ENCODE measurements around the gene IFT27.
A peak's percentile ranks its signal among the peaks of the same experiment; 100 is the strongest.

Gene IFT27

DNA sequence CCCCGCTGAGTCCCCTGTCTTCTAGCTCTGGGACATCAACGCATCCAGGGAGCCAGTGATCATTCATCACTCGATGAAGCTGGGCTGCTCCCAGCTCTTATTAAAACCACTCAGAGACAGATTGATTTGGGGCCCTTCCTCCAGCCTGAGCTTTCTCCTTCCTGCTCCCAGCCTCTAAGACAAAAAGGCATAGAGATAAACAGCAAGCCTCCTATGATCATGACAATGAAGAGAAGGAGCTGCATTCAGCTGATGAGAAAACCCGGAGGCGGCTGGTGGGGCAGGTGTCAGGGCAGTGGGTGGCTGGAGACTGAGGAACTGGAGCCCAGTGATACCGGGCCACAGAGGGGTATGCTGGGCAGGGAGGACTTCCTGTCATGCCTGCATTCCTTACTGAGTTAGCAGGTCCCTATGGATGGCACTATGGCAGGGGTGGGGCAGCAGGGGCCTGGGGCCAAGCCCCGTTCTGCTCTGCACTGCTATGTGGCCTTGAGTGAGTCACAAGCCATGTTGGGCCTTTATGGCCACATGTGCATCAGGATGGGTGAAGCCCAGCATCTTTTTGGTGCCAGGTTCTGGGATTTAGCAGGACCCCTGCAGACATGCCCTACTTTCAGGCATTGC lies 20.7 kb upstream of the IFT27 start:
- no peak for DNase-seq (ENCODE audit: low spot score)

DNA sequence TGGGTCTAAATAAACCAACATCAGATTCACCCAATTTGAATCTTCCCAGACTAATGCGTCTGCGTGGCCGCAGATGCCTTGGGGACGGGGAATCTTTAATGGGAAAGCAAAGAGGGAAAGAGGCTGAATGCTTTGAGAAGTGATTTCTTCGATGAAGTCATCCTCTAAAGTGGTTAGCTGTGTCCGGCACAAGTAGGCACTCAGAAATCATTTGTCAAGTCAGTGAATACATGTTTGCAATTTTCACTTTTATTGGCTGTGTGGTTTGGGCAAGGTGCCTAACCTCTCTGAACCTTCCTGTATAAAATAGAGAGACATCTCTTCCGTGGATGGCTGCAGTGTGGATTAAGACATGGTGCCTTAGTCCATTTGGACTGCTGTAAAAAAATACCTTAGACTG lies 19.7 kb upstream of the IFT27 start:
- DNase-seq (ENCODE audit: low spot score): no peak

- DNase-seq (ENCODE audit: low spot score): no peak
Measured at GRCh38 chr22:36790648-36791047, 14.7 kb upstream of the IFT27 start.

DNA sequence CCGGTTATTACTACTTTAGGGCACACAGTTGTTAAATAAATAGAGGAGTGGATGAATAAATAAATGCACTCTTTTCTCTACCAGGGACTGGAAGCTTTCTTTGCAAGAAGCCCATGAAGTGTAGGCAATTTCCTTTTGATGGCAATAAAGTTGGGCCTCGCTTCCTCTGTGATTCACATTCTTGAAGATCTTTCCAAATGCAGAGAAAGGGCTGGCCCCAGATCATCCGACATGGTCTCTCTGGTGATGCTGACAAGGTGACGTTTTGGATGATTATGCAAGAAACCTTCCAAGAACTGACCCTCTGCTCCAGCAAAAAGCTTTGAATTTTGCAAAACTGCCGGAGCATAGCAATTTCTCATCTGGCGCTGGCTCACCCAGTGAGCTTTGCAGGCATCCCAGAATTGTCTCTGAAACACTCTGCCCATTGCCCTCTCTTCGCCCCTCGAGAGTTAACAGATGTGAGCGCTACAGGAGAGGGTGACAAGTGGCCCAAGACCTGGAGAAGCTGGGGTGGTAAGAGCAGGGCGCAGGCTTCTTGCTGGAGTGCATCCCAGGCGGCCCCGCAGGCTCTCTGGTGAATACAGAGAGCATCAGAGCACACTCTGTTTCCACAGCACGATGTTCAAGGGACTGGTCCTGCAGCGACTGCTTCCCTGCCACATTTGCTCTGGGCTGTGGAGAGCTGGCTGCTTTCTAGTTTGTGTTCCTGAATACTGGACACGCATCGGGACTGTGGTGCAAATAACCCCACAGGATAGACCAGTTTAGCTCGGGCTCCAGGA lies 11.5 kb upstream of the IFT27 start:
- DNase-seq (ENCODE audit: low spot score): no peak

GRCh38 chr22:36783743-36784142 lies 7.8 kb upstream of the IFT27 start:
- no peak for DNase-seq (ENCODE audit: low spot score)

DNA sequence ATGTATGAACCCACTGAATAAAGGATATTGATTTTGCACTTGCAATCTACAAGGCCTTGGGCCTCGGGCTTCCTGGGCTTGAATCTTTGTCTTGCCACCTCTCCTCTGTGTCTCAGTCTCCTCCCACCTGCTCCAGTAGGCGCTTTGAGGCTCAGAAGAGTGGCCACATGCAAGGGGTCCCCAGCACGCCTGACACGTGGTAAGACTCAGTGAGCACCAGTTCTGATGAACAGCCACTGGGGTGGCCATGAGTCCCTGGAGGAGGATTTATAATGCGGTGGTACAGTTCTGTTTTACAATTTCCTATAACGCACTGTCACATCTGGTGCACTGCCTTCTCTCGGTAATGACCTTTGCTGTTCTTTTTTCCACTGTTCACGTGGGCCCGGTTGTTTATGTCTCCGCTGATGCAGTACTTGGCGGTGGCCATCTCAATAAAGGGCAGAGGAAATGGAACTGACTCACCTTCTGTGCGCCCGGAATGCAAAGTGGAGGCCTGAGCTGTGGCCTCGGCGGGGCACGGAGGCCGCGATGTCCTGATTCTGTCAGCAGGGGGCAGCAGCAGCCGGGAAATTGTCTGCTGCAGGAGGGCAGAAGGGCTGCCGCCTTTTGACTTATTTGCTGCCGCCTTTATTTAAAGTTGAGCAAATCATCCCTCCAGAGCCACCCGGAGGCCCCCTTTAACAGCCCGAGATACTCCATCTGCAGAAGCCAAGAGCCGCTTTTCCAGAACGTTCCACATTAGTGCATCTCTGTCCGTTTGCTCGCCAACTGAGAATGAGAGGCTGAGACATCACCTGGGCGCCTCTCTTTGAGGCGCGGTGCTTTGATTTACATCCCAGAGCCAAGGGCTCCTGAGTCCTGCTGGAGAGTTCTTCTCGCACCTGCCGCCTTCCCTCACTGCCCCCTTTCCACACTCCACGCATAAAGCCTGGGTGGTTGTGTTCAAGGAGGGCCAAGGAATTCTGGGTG lies 6.0 kb upstream of the IFT27 start:
- DNase-seq (ENCODE audit: low spot score): peak; percentile 88

DNA sequence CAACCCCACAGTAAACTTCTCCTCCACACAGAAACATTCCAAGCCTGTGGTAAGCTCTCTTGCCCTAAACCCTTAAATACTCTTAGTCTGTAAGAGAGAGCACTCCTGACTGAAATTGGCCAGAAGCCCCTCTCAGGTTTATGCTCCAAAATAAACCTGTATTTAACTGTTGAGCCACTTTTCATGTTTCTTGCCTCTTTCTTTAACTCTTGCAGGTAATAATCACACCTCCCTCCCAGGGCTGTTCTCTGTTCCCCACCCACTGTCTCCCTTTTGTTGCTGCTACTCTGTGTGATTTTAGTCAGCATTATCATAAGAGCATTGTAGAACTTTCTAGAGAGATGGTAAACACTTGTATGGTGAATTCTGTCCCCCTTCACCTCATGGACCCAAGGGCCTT lies 2.1 kb upstream of the IFT27 start:
- DNase-seq (ENCODE audit: low spot score): no peak

DNA sequence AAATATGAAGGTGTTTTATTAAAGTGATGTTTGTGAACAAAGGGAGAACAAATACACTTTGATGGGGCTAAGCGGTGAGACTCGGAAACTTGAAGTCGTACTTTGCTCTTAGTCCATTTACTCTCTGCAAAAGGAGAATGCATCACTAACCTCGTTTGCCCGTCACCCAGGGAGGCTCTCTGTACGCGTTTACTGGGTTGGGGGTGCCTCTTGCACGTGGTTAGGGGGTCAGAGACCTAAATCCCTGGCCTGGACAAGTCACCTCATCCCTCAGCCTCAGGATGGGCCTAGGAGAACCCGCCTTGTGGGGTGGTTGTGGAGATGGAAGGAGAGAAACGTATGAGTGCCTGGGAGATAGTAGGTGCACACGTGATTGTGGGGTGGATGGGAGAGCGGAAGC lies 803 bp upstream of the IFT27 start:
- DNase-seq (ENCODE audit: low spot score): no peak

DNA sequence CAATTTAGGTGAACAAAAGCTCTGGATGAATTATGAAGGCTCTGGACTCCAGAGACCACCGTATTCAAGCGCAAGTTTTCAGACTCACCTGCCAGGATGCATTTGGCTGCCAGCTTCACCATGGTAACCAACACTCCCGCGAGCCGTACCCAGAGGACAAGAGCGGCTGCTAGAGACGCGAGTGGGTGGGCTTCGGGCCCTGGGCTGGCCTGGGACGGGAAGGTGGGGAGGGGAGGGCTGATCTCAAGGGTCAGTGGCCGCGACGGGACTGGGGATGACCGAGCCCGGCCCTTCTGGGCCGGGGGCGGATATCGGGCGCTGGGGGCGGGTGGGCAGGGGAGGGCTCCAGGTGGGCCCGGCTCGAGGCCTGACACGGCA lies 344 bp downstream of the IFT27 start:
- no peak for DNase-seq (ENCODE audit: low spot score)

DNA sequence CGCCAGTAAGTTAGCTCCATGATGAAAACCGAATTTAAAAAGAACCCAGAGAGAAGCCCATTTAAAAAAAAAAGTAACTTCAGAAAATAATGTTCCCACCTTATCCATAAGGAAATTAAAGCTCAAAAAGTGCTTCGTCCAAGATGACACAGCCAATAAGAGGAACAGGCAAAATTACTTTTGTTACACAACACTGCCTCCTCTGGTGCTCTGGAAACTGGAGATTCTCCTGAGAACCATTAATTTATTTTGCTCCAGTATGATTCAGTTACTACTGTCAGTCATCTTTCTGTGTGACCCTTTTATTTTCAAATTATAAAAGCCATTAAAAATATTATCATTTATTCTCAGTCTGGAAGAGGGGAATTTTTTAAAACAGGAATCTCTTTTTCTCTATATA lies 2.0 kb downstream of the IFT27 start:
- peak; percentile 47 for DNase-seq (ENCODE audit: low spot score)

GRCh38 chr22:36772451-36772850 lies 3.5 kb downstream of the IFT27 start:
- no peak for DNase-seq (ENCODE audit: low spot score)

DNA sequence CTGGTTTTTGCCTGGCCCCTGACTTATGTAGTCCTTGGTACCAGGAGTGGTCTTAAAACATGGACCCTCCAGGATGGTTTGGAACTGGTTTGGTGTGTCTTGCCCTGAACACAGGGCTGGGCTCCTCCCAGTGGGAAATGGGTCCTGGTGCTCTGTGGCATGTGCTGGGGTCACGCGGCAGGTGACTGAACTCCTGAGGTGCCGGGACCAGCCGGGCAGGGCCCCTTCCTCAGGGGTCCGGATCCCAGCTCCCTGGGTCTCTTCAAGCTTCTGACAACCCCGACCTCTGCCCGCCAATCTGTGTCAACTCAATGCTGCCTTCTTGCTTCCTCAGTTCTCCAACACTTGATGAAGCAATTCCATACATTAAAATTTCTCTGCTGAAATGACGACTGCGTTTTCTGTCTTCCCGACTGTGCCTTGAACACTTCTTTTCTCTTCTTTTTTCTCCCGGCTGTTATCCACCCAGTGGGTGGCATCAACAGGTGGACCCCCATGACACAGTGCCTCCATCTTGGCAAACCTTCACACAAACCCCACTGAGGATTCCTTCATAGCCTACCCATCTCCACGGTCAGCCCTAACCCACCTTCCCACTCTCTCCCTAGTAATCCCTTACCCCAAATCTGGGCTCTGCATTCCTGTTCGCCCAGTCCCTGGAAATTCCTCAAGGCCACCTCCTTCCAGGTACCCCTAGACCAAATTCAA lies 4.4 kb downstream of the IFT27 start:
- DNase-seq (ENCODE audit: low spot score): no peak

GRCh38 chr22:36770513-36771231 lies 5.2 kb downstream of the IFT27 start:
- DNase-seq (ENCODE audit: low spot score): no peak

DNA sequence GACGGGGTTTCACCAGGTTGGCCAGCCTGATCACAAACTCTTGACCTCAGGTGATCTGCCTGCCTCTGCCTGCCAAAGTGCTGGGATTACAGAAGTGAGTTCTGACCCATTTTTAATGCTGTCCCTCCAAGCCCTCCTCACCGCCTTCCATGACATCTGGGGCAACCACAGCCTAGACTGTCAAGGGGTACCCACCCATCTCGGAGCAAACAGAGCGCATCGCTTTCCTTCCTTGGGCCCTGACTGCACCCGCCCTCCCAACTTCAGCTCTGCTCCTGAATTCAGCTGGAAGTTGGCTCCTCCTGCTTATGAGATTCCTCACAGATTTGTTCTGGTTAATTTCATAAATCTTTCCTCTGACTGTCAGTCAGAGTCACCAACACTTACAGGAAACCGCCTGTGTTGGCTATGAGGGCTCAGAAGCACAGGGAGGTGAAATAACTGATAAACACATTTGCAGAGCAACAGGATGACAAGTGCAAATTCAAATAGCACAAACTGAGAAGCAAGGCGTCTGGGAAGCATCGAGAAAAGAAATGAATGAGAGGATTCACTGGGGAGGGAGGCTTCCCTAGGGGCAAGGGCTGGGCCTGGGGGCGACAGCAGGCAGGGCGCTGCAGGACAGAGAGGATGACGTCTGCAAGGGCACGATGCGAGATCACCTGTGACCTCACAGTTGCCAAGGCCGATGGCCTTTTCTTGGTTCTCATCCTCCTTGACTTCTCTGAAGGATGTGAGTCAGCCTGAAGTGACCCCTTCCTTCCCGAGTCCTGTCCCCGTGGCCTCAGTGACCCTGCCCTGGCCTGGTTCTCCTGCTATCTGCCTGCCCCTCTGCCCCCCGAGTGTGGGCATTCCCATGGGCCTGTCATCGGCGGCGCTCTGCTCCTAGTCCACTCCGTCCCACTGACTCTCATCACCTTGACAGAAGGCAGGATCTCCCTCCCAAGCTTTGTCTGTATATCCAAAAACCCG lies 6.1 kb downstream of the IFT27 start:
- no peak for DNase-seq (ENCODE audit: low spot score)

DNA sequence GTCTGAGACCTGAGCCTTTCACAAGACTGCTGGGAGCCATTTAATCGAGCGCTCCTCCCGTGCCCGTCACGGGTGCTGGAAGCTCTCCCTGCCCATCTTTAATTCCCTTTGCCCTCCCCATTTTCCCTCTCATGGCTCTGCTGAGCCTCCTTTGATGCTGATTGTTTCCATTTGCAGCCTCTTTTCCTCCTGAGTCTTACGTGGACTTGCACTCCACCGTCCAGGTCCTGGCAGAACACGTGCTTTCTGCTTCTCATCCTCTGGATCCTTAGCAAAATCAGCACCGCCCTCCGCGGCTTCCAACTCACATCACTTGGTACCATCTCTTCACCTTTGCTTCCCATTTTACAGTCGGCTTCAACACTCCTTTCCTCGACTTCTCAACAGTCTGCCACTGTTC lies 7.3 kb downstream of the IFT27 start:
- DNase-seq (ENCODE audit: low spot score): no peak

DNA sequence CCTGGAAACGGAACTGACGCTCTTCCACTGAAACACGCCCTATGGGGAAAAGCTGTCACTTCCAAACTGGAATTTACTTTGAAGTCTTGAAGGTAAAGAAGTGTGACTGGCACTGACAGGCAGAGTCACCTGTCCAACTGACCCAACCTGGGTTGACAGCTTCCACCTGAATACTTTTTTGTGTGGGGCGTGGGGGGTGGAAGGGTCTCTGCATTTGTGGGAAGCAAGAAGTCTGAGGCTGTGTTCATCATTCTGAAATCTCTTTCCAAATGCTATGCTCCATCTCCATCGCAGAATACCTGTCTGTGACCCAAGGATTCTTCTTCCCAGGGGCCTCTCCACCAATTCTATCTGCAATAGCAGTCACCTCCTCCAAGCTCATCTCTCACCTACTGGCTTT lies 7.8 kb downstream of the IFT27 start:
- DNase-seq (ENCODE audit: low spot score): no peak

GRCh38 chr22:36767035-36767775 lies 8.7 kb downstream of the IFT27 start:
- DNase-seq (ENCODE audit: low spot score): no peak

DNA sequence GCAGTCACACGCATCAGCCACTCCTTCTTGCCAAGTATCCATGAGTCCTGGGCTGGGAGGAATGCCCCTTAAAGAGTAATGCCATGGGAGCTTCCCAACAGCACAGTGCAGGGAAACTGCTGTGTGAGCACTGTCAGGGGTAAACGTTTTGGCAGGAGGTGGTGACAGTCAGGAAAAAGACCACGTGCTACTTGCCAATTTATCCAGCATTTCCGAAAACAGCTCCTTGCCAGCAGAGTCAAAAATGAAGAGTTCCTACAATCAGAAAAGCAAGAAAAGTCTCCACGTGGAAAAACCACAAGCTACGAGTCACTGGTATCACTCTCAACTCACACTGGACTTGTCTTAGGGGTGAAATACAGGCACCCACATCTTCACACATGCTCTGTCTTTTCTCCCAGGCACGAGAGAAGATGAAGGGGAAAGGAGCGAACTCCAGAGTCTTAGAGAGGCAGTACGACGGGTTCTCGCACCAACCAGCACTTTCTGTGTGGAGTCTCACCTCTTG lies 9.9 kb downstream of the IFT27 start:
- no peak for DNase-seq (ENCODE audit: low spot score)
